HAP-1 (cell line): Measurements from ENCODE around the gene SLC30A2.

Experiments used
- DNase-seq, 2 experiments: peaks; one replicate each; pipeline ENCODE4 v3.0.0-alpha.2; 2016 to 2020; ENCODE audit warnings: low spot score in 2 of 2
- H3K27me3 ChIP-seq: fragments of 250-450 bp; sonication (Bioruptor Pico); 2 replicates; pipeline ENCODE4 v1.5.1; 2020; ENCODE audit warnings: low read depth, mild to moderate bottlenecking, moderate library complexity
- H3K36me3 ChIP-seq: fragments of 250-450 bp; sonication (Bioruptor Pico); replicated peaks from 2 replicates; pipeline ENCODE4 v1.5.1; 2020; ENCODE audit warnings: mild to moderate bottlenecking
- H3K4me1 ChIP-seq: fragments of 250-450 bp; sonication (Bioruptor Pico); 2 replicates; pipeline ENCODE4 v1.5.1; 2020; ENCODE audit warnings: mild to moderate bottlenecking
- H3K4me3 ChIP-seq: fragments of 250-450 bp; sonication (Bioruptor Pico); 2 replicates; pipeline ENCODE4 v1.5.1; 2020; ENCODE audit warnings: mild to moderate bottlenecking, moderate library complexity
- H3K9me3 ChIP-seq: fragments of 250-450 bp; sonication (Bioruptor Pico); 2 replicates; pipeline ENCODE4 v1.5.1; 2020; ENCODE audit warnings: mild to moderate bottlenecking, moderate library complexity
- in situ Hi-C: fragments of 300-500 bp; cut with MboI; formaldehyde crosslinking; loops from 3 replicates; pipeline ENCODE4 v1.14.3; 2020; ENCODE audit warnings: low sequenced_read_pairs, inconsistent platforms, mixed read lengths

SLC30A2 gene

DNA sequence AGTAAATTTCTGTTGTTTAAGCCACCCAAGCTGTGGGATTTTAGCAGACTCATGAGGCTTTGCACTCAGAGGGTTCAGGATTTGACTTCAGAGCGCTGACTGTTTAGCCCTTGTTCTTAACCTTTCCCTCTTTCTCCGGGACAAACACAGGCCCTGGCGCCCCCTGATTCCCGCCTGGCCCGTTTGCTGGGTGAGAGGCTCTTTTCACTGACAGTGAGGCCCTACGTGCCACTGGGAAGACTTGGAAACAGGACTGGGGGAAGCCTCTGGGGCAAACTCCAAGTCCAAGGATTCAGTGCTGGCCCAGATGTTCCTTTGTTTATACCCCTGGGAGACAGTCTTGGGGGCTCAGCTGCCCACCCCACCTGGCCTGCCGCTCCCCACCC is 33.3 kb upstream of the SLC30A2 start:
- no peaks in the 10 kb centered on the region for H3K9me3 ChIP-seq
- no peaks in the 10 kb centered on the region for H3K36me3 ChIP-seq
- no peak overlapping the region for H3K4me3 ChIP-seq
- in situ Hi-C loops = no loop called here
- H3K27me3 ChIP-seq = peaks cover 2% of the 10 kb centered on the region; the same call in 1 of the 2 replicates
- no peak for DNase-seq
- H3K4me1 ChIP-seq = no peaks in the 10 kb centered on the region

- in situ Hi-C loops = no loop called here
- no peak overlapping the region for H3K4me3 ChIP-seq
- DNase-seq = no peak
- no peaks in the 10 kb centered on the region for H3K9me3 ChIP-seq
- H3K27me3 ChIP-seq = peaks cover 1% of the 10 kb centered on the region; the same call in 1 of the 2 replicates
- H3K4me1 ChIP-seq = no peaks in the 10 kb centered on the region
- no peaks in the 10 kb centered on the region for H3K36me3 ChIP-seq
These were observed 32.6 kb upstream of the SLC30A2 start for GRCh38 chr1:26078286-26079177.

DNA sequence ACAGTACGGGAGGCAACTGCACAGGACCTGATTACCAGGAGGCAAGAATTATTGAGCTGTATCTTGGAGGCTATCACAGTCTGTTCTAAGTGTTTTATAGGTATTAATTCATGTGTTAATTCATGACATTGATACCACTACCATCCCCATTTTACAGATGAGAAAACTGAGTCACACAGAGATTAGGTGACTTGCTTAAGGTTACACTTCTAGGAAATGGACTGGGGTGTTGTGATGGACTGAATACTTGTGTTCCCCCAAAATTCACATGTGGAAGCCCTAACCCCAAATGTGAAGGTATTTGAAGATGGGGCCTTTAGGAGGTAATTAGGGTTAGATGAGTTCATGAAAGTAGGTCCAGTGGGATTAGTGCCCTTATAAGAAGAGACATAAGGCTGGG is 31.6 kb upstream of the SLC30A2 start:
- in situ Hi-C loops = no loop called here

GRCh38 chr1:26075421-26076144 is 29.7 kb upstream of the SLC30A2 start:
- no peaks in the 10 kb centered on the region for H3K36me3 ChIP-seq

More for the DNA sequence above, 31.6 kb upstream of the SLC30A2 start:
- no peaks in the 10 kb centered on the region for H3K36me3 ChIP-seq
- H3K27me3 ChIP-seq = peaks cover 9% of the 10 kb centered on the region
- H3K9me3 ChIP-seq = no peaks in the 10 kb centered on the region
- DNase-seq = no peak
- no peak overlapping the region for H3K4me3 ChIP-seq
- no peaks in the 10 kb centered on the region for H3K4me1 ChIP-seq

GRCh38 chr1:26072305-26072704 is 26.4 kb upstream of the SLC30A2 start:
- Histone ChIP-seq H3K27me3 (peaks cover 19% of the 10 kb centered on the region), H3K9me3 (no peaks in the 10 kb centered on the region), H3K4me3 (no peak overlapping the region), H3K36me3 (no peaks in the 10 kb centered on the region), H3K4me1 (no peaks in the 10 kb centered on the region)
- DNase-seq = no peak
- in situ Hi-C loops = no loop called here

More at GRCh38 chr1:26075421-26076144, 29.7 kb upstream of the SLC30A2 start:
- Histone ChIP-seq H3K4me3 (no peak overlapping the region), H3K27me3 (peaks cover 13% of the 10 kb centered on the region), H3K4me1 (no peaks in the 10 kb centered on the region), H3K9me3 (no peaks in the 10 kb centered on the region)
- in situ Hi-C loops = no loop called here
- no peak for DNase-seq

DNA sequence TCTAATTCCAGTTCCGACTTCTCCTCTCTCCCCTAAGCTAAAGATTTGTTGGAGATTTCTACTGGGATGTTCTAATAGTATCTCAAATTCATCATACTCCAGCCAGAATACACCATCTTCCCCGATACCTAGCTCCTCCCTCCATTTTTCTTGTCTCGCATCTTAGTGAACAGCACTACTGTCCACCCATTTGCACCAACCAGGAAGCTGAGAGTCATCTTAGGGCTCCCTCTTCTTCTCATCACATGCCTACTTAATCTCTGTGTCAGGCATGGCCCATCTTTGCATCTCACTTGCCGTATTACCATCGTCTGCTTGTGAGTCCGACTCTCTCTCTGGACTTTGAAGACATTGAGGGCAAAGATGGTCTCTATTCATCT is 25.0 kb upstream of the SLC30A2 start:
- H3K27me3 ChIP-seq = peaks cover 19% of the 10 kb centered on the region

DNA sequence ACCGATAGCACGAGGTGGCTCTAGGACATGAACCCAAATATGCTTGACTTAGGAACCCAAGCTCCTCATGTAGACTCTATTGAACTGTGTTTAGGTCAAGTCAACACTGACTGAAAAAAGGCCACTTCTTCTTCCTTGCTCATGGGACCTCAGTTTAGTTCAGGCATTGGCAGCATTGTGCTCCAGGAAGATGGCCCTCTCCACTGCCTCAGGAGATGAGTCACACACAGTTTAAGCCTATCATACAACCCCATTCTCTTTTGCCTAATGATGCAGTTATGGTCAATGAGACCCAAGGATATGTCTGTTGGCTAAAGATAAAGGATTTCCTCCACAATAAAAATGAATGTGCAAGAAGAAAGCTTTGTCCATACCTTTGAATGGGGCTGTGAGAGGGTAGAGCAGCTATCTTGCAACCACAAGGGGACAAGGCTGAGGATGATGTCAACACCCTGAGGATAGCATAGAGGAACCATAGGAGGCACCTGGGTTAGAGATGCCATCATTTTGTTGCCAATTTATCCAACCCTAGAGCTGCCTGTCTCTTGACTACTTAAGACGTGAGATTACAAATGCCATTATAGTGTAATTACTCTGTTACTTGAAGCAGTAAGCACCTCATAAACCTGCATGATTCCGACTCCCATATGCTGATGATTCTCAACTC is 24.5 kb upstream of the SLC30A2 start:
- no peak overlapping the region for H3K4me3 ChIP-seq
- no peaks in the 10 kb centered on the region for H3K9me3 ChIP-seq
- no peak for DNase-seq
- H3K36me3 ChIP-seq = no peaks in the 10 kb centered on the region
- H3K4me1 ChIP-seq = no peaks in the 10 kb centered on the region
- peaks cover 20% of the 10 kb centered on the region for H3K27me3 ChIP-seq
- in situ Hi-C loops = no loop called here

More for the DNA sequence above, 25.0 kb upstream of the SLC30A2 start:
- no peak overlapping the region for H3K4me3 ChIP-seq
- H3K36me3 ChIP-seq = no peaks in the 10 kb centered on the region
- H3K9me3 ChIP-seq = no peaks in the 10 kb centered on the region
- H3K4me1 ChIP-seq = no peaks in the 10 kb centered on the region
- no peak for DNase-seq
- in situ Hi-C loops = no loop called here

DNA sequence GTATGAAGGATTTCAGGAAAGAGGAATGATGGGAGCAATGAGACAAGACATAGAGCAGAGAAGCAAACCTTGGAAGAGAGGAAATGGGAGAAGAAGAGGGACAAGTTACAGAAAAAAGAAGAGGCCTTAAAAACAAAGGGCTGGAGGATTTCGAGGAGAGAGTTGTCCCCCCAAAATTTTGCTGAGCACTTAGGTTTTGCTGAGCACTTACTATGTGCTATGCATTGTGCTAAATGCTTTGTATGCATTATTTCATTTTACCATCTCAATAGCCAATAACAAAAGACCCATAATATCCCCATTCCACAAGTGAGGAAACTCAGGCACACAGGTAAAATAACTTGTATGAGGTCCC is 24.0 kb upstream of the SLC30A2 start:
- H3K27me3 ChIP-seq = peaks cover 21% of the 10 kb centered on the region
- in situ Hi-C loops = no loop called here

DNA sequence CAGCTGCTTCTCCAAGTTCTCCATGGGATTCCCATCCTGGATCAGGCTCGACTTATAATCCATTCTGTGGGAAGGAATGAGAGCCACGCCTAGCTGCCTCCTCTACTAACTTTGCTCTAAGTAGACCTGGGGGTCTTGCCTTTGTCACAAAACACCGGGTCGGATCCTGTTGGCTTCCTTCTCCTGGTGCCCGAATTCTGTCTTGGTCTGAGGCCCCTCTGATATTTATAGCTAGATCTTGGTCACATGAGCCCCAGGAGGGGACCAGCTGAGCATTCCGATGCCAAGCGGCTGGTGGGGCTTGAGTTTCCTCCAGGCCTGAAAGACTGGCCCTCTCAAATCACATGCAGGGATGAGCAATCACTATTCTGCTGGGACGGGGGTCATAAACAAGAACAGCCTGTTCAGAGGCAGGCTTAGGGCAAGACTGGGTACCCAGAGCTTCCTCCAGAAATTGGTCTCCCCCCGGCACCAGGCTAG is 21.6 kb upstream of the SLC30A2 start, which contains the start of gene TRIM63:
Gene TRIM63 (minus strand): TSS at position 199 of the 480 bp plus-strand sequence. CDS start 136 bp downstream, at position 63.
- DNase-seq = no peak
- no peak within 1 kb of the TSS for H3K4me3 ChIP-seq
- in situ Hi-C loops = no loop called here
- H3K27me3 ChIP-seq = peaks cover 12% of the 10 kb centered on the region; the same call in 1 of the 2 replicates
- no peaks in the 10 kb centered on the region for H3K9me3 ChIP-seq
- H3K4me1 ChIP-seq = no peaks in the 10 kb centered on the region
- no peaks in the 10 kb centered on the region for H3K36me3 ChIP-seq

More for the DNA sequence above, 24.0 kb upstream of the SLC30A2 start:
- H3K9me3 ChIP-seq = no peaks in the 10 kb centered on the region
- H3K4me1 ChIP-seq = no peaks in the 10 kb centered on the region
- H3K36me3 ChIP-seq = no peaks in the 10 kb centered on the region
- H3K4me3 ChIP-seq = no peak overlapping the region
- no peak for DNase-seq

DNA sequence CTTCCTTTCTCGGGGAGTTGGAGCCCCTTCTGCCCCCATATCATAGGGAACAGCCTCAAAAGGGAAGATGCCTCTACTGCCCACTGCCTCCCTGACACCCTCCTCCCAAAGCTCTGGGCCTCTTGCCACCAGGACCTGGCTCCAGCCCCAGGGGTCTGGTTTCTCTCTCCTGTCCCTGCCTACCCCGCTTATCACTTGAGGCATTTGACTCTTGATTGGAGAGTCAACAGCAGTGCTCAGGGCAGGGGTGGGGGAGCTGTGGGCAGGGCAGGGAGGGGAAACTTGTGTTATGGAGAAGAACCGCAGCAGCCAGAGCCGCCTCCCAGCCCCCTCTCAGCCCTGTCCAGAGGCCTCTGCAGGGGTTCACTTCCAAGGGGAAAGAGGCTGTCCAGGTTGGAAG is 20.9 kb upstream of the SLC30A2 start:
- no peaks in the 10 kb centered on the region for H3K36me3 ChIP-seq
- peaks cover 8% of the 10 kb centered on the region; the same call in 1 of the 2 replicates for H3K27me3 ChIP-seq
- no peaks in the 10 kb centered on the region for H3K4me1 ChIP-seq
- in situ Hi-C loops = no loop called here
- H3K4me3 ChIP-seq = no peak overlapping the region
- H3K9me3 ChIP-seq = no peaks in the 10 kb centered on the region
- no peak for DNase-seq

GRCh38 chr1:26066160-26066559 is 20.2 kb upstream of the SLC30A2 start:
- H3K4me3 ChIP-seq = no peak overlapping the region
- H3K9me3 ChIP-seq = no peaks in the 10 kb centered on the region
- H3K27me3 ChIP-seq = peaks cover 8% of the 10 kb centered on the region; the same call in 1 of the 2 replicates
- no peaks in the 10 kb centered on the region for H3K36me3 ChIP-seq
- in situ Hi-C loops = no loop called here
- H3K4me1 ChIP-seq = no peaks in the 10 kb centered on the region
- no peak for DNase-seq

- in situ Hi-C loops = no loop called here
- peaks cover 8% of the 10 kb centered on the region; the same call in 1 of the 2 replicates for H3K27me3 ChIP-seq
- no peak overlapping the region for H3K4me3 ChIP-seq
- H3K4me1 ChIP-seq = no peaks in the 10 kb centered on the region
- no peaks in the 10 kb centered on the region for H3K9me3 ChIP-seq
- DNase-seq = no peak
- H3K36me3 ChIP-seq = no peaks in the 10 kb centered on the region
These were observed 18.6 kb upstream of the SLC30A2 start for GRCh38 chr1:26064553-26064952.

GRCh38 chr1:26060832-26061574 is 15.1 kb upstream of the SLC30A2 start:
- H3K4me1 ChIP-seq = no peaks in the 10 kb centered on the region
- in situ Hi-C loops = no loop called here
- no peaks in the 10 kb centered on the region for H3K9me3 ChIP-seq
- DNase-seq = no peak
- 0 out of 2 replicates have a peak, but pooled peaks cover 2% of the 10 kb centered on the region for H3K27me3 ChIP-seq
- H3K4me3 ChIP-seq = no peak overlapping the region
- no peaks in the 10 kb centered on the region for H3K36me3 ChIP-seq
